DOHH2 (cell line): ENCODE results near the gene SMARCB1.

ENCODE experiments used
- EZH2phosphoT487 ChIP-seq: fragments of 200-600 bp; sonication (generic); IDR thresholded peaks from 2 replicates; pipeline ENCODE4 v1.6.1; 2017; ENCODE audit warnings: borderline replicate concordance, mild to moderate bottlenecking, antibody characterized with exemption, low read length, moderate library complexity, mixed read lengths
- TF ChIP-seq, protein P1 (sequence below): fragments of 200-600 bp; sonication (generic); IDR thresholded peaks from one replicate; pipeline ENCODE4 v1.5.1; 2014; ENCODE audit warnings: antibody characterized with exemption, mild to moderate bottlenecking, low read depth, low read length; ENCODE audit not compliant: poor library complexity, severe bottlenecking

DNA sequence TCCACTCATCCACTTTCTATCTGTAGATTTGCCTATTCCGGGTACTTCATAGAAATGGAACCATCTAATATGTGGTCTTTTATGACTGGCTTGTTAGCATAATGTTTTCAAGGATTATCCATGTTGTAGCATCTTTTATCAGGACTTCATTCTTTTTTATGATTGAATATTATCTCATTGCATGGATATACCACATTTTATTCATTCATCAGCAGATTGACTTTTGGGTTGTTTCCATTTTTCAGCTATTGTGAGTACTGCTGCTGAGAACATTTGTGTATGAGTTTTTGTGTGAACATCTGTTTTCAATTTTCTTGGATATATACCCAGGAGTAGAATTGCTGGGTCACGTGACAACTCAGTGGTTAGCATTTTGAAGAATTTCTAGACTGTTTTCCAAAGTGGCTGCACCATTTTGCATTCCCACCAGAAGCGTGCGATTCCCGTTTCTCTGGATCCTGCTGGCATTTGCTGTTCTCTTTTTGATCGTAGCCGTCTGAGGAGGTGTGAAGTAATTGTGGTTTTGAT lies 43.1 kb downstream of the SMARCB1 start:
- TF ChIP-seq, protein P1, sequence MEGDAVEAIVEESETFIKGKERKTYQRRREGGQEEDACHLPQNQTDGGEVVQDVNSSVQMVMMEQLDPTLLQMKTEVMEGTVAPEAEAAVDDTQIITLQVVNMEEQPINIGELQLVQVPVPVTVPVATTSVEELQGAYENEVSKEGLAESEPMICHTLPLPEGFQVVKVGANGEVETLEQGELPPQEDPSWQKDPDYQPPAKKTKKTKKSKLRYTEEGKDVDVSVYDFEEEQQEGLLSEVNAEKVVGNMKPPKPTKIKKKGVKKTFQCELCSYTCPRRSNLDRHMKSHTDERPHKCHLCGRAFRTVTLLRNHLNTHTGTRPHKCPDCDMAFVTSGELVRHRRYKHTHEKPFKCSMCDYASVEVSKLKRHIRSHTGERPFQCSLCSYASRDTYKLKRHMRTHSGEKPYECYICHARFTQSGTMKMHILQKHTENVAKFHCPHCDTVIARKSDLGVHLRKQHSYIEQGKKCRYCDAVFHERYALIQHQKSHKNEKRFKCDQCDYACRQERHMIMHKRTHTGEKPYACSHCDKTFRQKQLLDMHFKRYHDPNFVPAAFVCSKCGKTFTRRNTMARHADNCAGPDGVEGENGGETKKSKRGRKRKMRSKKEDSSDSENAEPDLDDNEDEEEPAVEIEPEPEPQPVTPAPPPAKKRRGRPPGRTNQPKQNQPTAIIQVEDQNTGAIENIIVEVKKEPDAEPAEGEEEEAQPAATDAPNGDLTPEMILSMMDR = no peak
- TF ChIP-seq EZH2phosphoT487 = no peak
